ENCODE measurements around the gene MYH3. TPM values are rescaled to one million over a fixed set of nuclear protein-coding genes. Genes with fewer than 3 reads are reported as not detected.
"Not testable (repeated sequence)": the region's sequence is repeated elsewhere in the genome, so short reads cannot be mapped to it uniquely, and the experiment has no call there.

MYH3 gene
- 30.8 TPM for polyA plus RNA-seq (2013, experiment 1 of 2; ENCODE audit: insufficient read length)
- polyA plus RNA-seq (2013, experiment 2 of 2; ENCODE audit: insufficient read length) = 32.9 TPM

DNA sequence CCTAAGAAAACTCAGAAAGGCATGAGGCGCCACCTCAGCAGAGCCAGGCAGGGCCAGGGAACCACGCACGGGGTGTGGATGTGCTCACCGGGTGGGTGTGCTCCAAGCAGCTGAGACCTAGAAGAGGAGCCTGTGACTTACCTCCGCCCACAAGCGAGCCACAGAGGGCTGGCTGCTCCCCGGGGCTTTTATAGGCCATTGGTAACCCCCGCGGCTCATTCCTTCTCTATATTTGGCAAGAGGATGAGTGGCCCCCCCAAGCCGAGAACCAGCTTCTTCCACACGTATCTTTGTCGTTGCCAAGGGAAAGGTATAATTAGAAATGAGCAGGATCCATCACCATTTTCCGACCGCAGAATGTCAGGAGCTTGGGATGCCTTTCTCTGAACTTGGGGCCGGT, at the start of gene MYH3:
MYH3 (minus strand) TSS at position 162 of the 400 bp plus-strand sequence. CDS start 2,245 bp downstream, outside the sequence.
- no peak for DNase-seq

DNA sequence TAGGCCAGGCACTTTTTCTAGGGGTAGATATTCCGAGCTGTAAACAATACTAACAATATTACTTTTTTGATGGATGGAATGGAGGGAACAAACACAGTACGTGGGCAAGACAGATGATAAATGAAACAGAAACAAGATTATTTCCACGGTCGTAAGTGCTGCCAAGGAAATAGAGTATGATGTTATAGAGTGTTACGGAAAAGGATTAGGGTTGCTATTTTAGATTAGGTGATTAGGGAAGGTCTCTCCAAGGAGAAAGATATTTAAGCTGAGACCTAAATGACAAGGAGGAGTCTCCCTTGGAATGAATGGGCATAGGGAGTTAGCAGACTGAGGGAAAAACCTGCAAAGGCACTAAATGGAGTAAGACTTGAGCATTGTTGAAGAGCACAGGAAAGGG, 48.6 kb upstream of the MYH3 start:
- no peak for DNase-seq

DNA sequence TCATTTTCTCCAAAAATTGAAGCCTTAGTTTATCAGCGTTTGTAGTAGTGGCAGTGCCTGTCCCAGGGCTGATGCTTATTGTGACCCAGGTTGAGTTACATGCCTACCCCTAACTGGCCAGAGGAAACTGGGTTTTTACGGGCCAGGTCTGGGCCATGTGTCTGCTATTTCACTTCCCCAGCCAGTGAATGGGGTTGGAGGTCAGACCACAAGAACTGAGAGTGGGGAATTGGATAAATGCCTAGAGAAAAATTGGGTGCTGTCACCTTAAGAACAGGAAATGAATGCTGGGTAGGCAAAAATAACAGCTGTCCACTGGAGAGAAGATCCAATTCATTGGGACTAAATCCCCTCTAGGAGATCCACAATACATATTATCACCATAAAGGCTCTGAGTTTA, 45.5 kb upstream of the MYH3 start:
- DNase-seq = peak; percentile 10

DNA sequence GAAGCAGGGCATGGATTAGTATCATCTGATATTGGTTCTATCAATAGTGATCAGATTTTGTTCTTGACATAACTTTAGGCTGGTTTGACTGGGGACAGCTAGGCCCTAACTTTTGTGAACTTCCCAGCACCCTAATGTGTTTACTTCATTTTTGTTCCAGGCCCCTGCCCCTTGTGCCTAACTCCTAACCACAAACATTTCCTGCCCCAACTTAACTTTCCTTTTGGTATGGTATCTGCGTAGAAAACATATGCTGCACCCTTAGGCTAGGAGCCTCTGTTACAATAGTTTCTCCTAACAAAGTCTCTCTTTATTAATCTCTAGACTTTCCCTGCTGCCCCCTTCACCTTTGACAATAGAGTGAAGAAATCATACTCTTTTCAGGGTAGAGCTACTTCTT, 42.7 kb upstream of the MYH3 start:
- DNase-seq = no peak

DNA sequence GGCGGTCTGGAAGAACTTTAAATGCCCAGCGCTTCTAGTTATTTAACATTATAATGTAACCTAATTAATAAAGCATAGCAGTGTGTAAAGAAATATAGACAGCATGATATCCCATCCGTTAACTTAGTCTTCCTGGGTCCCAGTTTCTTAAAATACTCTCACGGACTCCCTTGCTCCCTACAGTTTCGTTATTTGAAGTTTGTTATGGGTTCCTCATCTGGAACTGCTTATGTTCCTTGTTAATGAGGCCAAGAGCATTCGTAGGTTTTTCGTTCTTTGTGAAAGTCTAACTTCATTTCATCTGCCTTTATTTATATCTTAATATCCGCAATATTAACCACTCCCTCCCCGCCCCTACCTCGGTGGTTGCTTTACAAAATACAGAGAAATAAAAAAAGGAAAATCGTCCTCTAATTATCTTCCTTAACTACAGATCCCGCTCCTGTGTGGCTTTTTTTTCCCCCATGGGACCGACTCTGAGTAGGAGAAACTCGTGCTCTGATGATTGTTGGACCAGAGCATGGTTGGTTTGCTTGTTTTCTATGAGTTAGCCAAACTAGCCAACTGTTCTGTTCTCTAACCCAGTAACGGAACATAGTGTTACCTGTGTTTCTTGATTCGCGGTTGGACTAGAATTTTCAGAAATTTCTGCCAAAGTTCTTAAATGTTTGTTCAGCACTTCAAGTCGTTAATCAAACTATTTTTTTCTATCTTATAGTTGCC, 41.1 kb upstream of the MYH3 start:
- peak; percentile 22 for DNase-seq

DNA sequence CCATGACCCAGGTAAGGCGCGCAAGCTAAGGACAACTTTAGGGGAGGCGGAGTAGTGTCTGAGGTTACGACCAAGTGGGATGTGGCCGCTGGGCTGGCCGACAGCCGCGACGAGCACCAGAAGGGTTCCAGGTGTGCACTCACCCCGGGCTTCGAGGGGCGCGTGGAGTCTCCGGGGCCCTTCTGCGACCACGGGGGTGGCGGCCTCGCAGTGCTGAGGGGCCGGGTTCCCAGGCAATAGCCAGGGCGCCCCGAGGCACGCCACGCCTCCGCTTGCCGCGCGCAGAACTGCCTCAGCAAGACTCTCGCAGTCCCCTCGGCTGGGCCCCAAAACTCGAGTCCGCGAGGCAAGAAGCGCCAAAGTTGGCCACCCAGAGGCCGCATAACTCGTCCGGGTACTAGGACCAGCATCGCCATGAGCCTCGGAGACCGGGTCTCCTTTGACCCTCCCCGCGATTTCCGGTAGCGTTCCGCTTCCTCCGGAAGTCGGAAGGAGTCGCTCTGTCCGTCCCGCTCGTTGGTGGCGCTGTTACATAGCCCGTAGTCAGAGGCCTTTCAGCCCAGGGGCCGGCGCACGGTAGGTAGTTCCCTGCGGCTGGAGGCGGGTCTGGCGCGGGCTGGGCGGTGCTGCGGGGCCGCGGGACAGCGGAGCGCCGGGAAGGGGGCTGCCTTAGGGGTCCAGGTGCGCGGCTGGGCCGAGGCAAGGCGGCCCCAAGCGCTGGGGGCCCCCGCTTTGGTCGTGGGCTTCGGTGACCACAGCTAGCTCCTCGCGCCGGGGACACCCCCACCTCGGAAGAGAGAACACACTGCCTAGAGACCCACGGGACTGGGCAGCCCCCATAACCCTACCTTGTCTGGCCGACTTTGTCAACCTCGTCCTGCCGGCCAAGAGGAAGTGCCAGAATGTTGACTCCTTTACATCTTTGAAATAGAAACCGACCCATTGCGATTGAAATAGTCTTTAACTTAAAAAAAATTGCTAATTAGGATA, 40.3 kb upstream of the MYH3 start, which contains the start of the genes ADPRM and SCO1:
ADPRM (plus strand) TSS at position 503 of the 990 bp plus-strand sequence. CDS start 7,333 bp downstream, outside the sequence.
SCO1 (minus strand) TSS at position 442 of the 990 bp plus-strand sequence; CDS start at position 416, 26 bp downstream.
- DNase-seq = peak; percentile 94

DNA sequence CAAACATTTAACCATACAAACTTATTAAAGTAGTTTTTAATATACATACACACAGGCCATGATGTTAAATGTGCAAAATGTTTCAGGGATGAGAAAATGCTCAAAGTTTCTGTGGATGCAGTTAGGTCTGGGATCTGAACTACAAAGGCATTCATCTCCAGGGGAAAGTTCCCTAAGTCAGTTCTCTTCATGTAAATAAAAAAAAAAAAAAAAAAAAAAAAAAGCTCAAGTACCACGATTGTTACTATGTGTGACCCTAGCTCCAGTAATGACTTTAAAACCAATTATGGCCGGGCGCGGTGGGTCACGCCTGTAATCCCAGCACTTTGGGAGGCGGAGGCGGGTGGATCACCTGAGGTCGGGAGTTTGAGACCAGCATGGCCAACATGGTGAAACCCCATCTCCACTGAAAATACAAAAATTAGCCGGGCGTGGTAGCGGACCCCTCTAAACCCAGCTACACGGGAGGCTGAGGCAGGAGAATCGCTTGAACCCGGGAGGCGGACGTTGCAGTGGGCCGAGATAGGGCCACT, 38.8 kb upstream of the MYH3 start:
- not testable (repeated sequence) for DNase-seq

DNA sequence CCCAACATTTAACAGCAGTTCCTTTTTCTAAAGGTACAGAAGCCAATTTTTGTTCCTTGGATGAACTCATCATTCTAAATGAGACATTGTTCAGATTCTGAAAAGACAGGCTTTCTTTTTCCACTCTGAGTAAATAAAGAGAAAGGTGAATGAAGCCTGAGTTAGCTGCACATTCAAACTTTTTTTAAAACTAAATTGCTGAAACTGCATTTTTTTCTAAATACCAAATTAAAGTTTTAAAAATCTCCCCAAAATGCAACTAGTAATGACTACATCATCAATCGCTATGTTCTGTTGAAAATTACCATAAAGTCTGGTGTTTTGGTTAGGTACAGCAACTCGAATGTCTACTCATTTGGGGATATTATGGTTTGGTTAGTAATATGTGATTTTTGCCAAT, 30.4 kb upstream of the MYH3 start:
- no peak for DNase-seq

DNA sequence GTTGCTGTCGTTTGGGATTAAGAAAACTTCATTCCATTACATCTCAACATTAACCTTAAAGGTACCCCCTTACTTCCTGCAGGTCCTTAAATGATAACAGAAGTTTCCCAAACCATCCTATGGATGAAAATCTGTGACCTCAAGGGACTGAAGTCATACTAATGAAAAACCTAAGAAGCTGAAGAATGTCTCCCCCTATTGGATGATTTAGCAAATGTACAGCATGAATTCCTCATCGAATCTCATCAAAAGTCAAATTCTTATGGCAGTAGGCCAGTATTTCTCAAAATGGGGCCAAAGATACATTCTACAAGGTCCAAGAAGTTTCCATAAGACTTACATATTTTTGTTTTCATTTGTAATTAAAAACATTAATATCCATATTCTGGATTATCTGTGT, 26.7 kb upstream of the MYH3 start:
- peak; percentile 42 for DNase-seq

DNA sequence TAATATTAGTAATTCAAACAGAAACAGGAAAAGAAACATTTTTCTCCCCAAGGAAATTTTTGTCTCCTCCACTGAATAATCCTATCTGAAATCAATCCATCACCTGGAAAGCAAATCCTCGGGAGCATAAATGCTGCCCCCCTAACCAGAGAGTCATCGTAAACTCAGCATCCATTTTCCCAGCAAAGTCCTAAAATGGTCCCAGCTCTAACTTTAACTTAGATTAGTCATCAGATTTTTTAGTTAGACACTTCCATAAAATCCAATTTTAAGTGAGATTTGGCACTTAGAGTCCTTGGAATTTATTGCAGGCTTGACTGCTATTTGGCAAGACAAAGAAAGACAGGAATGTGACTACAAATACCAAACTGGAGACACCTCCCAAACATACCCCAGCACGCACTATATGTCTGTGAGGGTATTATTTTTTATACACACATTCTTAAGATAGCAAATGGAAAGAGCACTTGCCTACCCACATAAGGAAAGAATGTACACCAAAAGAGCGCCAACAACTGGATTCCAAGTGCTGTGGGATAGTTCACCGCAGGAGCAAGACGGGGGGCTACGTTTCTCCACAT, 24.8 kb upstream of the MYH3 start:
- peak; percentile 93 for DNase-seq

DNA sequence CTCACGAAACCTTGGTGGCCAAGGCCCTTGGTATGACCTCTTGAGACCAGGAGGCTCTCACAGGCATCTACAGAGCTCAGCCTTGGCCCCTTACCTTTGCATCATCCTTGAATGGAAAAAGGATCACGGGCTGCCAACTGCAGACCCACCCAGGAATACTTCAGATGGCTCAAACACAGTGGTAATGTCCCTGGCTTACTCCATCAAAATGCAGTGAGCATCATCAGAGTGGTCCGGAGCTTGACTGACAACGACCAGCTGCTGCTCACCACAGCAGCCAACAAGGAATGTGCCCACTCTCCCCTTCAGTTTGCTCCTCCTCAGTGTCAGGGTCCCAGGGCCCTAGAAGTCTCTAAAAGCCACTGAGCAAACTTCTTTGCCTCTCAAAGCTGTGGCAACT, 17.6 kb upstream of the MYH3 start:
- no peak for DNase-seq

DNA sequence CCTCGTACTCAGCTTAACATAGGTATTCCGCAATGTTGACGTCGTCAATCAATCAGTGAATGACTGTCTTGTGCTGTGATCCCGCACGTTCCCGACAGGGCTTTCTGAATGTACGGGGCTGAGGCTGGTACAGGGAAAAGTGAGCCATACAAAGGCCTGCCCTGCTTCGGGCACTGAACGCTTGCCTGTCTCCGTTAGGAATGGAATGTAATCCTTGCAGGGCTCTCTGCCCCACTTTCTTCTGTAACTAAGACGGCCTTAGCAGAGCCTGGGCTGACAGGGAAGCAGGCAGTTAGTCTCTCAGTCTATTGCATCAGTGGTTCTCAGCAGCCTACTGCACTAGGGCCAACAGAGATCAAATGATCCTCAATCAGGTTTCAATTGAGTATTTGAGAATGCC, 16.2 kb upstream of the MYH3 start:
- DNase-seq = no peak

DNA sequence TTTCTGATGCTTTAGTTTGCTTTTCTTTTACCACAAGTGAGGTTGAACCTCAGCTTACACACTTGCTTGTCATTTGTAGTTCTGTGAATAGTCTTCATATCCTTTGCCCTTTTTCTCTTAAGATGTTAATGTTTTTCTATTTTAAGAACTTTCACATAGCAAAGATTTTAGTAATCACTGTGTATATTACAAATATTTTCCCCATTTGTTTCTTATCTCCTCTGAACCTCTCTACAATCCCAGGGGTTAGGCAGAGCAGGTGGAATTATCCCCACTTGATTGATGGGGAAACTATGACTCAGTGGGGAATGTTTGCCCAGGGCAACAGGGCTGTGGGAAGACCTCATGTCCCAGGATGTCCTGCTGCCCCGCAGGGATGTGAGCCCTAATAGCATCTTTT, 11.7 kb upstream of the MYH3 start:
- peak; percentile 42 for DNase-seq

DNA sequence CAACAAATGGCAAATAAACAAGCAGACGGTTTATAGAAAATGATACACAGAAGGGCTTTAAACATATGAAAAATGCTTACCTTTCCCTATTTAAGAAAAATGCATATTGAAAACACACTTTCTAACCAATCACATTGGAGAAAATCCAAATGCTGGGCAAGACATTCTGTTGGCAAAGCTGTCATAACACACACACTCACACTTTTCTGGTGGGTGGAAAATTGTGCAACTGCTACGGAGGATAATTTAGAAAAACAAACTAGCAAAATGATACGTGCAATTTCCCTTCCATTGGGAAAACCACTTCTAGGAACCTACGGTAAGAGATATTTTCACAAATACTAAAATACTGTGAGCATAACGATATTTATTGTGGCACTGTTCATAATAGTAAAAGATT, 9.8 kb upstream of the MYH3 start:
- no peak for DNase-seq

DNA sequence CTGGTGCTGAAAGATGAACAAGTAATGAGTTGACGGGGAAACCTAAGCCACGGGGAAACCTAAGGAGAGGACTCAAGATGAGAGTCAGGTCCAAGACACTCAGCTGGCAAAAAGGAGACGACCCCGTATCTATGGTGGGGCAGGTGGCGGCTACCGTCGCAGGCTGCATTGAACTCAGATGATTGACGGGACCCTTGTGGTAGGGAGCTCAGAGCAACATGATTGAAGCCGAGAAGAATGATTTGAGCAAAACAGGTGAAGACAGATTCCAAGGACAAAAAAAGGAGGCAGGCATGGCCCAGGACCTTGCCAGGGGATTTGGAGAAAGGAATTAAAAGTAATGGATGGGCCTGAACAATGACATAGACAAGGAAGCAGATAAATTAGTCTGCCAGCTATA, 7.5 kb upstream of the MYH3 start:
- DNase-seq = no peak

DNA sequence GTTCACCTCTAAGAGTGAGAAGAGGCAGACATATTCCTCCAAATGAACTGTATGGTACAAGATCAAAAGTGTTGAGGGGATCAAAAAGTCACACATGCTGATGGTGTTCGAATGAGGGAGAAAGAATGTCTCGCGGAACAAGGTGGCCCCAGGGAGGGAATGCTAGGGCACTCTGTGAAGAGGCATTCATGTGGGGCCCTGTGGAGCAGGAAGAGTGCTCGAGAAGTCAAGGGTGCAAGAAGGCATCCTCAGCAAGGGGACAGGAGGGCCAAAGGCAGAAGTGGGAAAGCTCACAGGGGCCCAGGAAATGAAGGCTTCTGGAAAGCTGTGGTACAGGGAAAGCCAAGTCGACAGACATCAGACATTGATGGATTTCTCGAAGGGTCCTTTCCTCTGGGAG, 6.1 kb upstream of the MYH3 start:
- DNase-seq = no peak

DNA sequence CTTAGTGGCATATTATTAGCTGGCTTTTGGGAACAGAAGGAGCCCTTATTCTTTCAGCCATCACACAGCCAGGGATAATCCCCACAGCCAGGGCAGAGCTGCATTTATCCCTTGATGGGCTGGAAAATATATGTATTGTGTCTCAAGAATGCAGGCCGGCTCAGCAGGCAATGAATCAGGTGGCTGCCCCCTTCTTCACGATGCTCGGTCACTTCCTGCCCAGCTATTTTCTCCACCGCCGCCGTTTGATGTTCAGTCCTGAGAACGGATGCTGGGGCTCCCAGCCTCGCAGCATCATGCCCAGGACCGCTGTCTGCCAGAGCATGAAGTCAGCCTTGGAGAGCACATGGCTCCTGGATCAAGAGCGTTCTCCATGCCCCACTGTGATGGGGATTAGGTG, 4.3 kb upstream of the MYH3 start:
- DNase-seq = peak; percentile 13

DNA sequence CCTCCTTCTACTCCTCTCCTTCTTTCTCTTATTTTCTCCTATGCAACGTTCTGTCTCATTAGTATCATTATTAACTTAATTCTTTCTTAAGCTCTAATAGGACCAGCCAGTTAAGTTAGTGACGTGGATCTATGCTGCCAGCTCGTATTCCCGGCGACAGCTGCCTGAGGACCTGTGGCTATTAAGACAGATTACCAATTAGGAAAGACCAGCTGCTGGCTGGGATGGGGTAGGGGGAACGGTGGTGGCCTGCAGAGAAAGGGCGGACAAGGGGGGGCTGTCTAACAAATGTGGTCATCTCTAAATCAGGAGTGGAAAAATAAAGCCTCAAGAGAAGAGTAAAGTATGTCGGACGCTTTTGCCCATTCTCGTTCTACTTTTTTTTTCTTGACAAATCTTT, 770 bp upstream of the MYH3 start:
- no peak for DNase-seq

DNA sequence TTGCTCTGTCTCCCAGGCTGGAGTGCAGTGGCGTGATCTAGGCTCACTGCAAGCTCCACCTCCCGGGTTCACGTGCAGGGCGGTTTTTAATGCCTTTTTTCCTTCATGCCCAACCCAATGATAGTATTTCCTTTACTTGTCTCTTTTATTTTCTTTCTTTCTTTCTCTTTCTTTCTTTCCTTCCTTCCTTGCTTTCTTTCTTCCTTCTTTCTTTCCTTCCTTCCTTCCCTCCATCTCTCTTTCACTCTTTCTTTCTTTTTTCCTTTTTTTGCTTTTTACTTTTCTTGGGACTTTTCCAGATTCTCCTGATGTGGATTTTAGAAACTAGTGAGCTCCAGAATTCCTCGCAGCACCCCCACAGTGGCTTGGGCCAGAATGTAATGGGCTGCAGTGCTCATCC, 3.1 kb downstream of the MYH3 start:
- DNase-seq = no peak

DNA sequence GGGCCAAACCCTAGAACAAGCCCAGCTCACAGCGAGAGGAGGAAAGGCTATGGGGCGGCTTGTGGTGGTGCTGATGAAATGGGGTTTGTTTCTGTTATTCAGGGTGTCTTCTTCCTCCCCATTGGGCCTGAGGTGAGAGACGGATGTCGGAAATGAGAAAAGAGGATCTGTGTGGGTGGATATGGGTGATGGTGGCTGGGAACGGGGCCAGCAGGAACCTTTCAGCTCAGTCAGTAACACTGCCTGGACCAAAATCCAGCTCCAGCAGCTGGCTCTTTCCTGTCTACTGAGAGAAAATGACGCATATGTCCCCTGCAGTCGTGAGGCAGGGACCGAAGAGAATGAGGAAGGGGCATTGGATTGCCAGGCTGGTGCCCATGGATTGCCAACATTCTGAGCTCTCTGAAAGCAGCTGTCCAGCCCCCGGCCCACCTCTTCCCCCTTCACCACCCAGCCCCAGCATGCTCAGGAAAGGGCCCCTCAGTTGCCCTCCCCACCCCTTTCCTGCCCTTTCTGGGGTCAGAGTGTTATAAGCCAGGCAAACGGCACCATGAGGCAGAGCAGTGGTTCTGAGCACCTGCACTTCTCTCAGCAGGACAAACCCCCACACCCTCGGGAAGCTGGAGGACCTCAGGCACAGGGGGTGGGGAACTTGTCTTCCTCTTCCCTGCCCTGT, 4.0 kb downstream of the MYH3 start:
- no peak for DNase-seq

DNA sequence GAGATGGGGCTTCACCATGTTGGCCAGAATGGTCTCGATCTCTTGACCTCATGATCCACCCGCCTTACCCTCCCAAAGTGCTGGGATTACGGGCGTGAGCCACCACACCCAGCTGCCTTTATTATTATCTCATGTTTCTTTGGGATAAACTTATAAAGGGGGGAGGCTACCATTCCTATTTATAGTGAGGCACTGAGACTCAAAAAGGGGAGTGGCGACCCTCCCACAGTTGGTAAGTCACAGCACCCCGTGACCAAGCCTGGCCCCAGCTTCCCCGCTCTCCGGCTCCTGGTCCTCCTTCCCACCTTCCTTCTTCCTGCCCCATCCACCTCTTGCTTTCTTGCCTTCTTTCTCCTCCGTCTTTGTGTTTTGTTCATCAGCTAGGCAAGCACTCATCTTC, 5.2 kb downstream of the MYH3 start:
- DNase-seq = no peak

DNA sequence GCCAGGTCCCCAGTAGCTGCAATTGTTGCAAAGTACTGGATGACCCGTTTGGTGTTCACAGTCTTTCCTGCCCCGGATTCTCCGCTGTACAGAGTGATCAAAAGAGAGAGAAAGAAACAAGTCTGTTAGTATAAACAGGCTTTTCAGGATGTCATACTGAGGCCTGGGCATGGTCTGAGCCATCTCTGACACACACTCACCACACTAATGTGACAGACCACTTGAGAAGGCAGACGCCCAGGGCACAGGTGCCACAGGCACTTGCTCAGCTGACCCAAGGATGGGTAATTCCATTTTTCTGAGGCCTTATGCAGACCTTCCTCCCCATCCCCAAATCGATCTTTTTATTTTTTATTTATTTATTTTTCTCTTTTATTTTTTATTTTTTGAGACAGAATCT, 7.5 kb downstream of the MYH3 start:
- DNase-seq = no peak

Data from fibroblast of skin of abdomen (primary cell).